OCI-LY7 (cell line): ENCODE data around the gene KIFC3. TPM values are rescaled to one million over a fixed set of nuclear protein-coding genes. Genes with fewer than 3 reads are reported as not detected.
"Not testable (repeated sequence)": the region's sequence is repeated elsewhere in the genome, so short reads cannot be mapped to it uniquely, and the experiment has no call there.

ENCODE experiments used
- BruUV-seq: library from RNA; stranded (reverse); fragments of 400-500 nt; replicated peaks from 2 replicates; lab custom pipeline; 2021; lab: Mats Ljungman, UMichigan
- CTCF ChIA-PET: fragments of 300-600 bp; sonication (Branson Sonifier 250); formaldehyde crosslinking; loops from one replicate; lab custom pipeline; 2022; ENCODE audit warnings: antibody characterized with exemption; ENCODE audit not compliant: unreplicated experiment; lab: Charles Lee
- POLR2A ChIA-PET: fragments of 300-600 bp; sonication (Branson Sonifier 250); formaldehyde crosslinking; loops from one replicate; lab custom pipeline; 2022; ENCODE audit warnings: antibody characterized with exemption; lab: Charles Lee
- DNase-seq: peaks from one replicate; pipeline ENCODE4 v3.0.0-alpha.2; 2015; ENCODE audit warnings: low spot score
- H2AFZ ChIP-seq: fragments of 200-600 bp; sonication (generic), shearing (Covaris generic); 2 replicates; pipeline ENCODE4 v1.6.1; 2014; ENCODE audit warnings: mild to moderate bottlenecking, antibody characterized with exemption, low read length, moderate library complexity
- H3K27ac ChIP-seq: fragments of 200-600 bp; sonication (generic); 2 replicates; pipeline ENCODE4 v1.5.1; 2014; ENCODE audit warnings: mixed run types, low read depth, mild to moderate bottlenecking, moderate library complexity, low read length, inconsistent platforms; ENCODE audit not compliant: poor library complexity, severe bottlenecking
- H3K36me3 ChIP-seq: fragments of 200-600 bp; sonication (generic); 2 replicates; pipeline ENCODE4 v1.6.1; 2014; ENCODE audit warnings: mild to moderate bottlenecking, antibody characterized with exemption, low read length, moderate library complexity, mixed read lengths; ENCODE audit not compliant: insufficient read depth
- H3K4me1 ChIP-seq: fragments of 200-600 bp; sonication (generic); 2 replicates; pipeline ENCODE4 v1.5.1; 2014; ENCODE audit warnings: mild to moderate bottlenecking, low read length; ENCODE audit not compliant: insufficient read depth, poor library complexity, severe bottlenecking
- H3K4me2 ChIP-seq: fragments of 200-600 bp; sonication (generic); 2 replicates; pipeline ENCODE4 v1.6.1; 2014; ENCODE audit warnings: mild to moderate bottlenecking, low read length
- H3K4me3 ChIP-seq: fragments of 200-600 bp; sonication (generic); 2 replicates; pipeline ENCODE4 v1.5.1; 2014; ENCODE audit warnings: mild to moderate bottlenecking, low read depth, low read length; ENCODE audit not compliant: poor library complexity, severe bottlenecking
- H3K79me2 ChIP-seq: fragments of 200-600 bp; sonication (generic); 2 replicates; pipeline ENCODE4 v1.6.1; 2016; ENCODE audit warnings: low read depth, mild to moderate bottlenecking, low read length, moderate library complexity, mixed read lengths; ENCODE audit not compliant: insufficient read depth
- H3K9me2 ChIP-seq: fragments of 200-600 bp; sonication (generic); 2 replicates; pipeline ENCODE4 v1.6.1; 2016; ENCODE audit warnings: mild to moderate bottlenecking, low read length, mixed read lengths; ENCODE audit not compliant: insufficient read depth
- H3K9me3 ChIP-seq: fragments of 200-600 bp; sonication (generic); 2 replicates; pipeline ENCODE4 v1.6.1; 2014; ENCODE audit warnings: mild to moderate bottlenecking, mixed run types, low read length, mixed read lengths
- H4K20me1 ChIP-seq: fragments of 200-600 bp; sonication (generic); 2 replicates; pipeline ENCODE4 v1.6.1; 2014; ENCODE audit warnings: mild to moderate bottlenecking, antibody characterized with exemption, low read length, moderate library complexity, mixed read lengths; ENCODE audit not compliant: insufficient read depth
- CTCF ChIP-seq: fragments of 200-600 bp; sonication (generic); conservative IDR thresholded peaks from 2 replicates; pipeline ENCODE4 v1.5.1; 2014; ENCODE audit warnings: mild to moderate bottlenecking, antibody characterized with exemption, low read length, moderate library complexity, mixed read lengths
- EZH2phosphoT487 ChIP-seq: fragments of 200-600 bp; sonication (generic); IDR thresholded peaks from 2 replicates; pipeline ENCODE4 v1.6.1; 2018; ENCODE audit warnings: low read depth, borderline replicate concordance, mild to moderate bottlenecking, mixed run types, antibody characterized with exemption, low read length, moderate library complexity, mixed read lengths
- intact Hi-C: fragments of 100-400 bp; cut with micrococcal nuclease; formaldehyde crosslinking; loops from one replicate; pipeline ENCODE4 v1.10.0; 2022; ENCODE audit not compliant: unreplicated experiment
- total RNA-seq, 2 experiments: library from RNA; depleted of rRNA in 1 of 2; stranded (reverse); fragments of >200 nt in 1 of 2; shearing (Covaris generic) in 1 of 2; gene quantifications; 2 replicates each; pipeline ENCODE4 v1.2.3, GENCODE V29; 2014 to 2022

Gene KIFC3
- total RNA-seq, 2 experiments from 2014 or later = 0.61 TPM; not detected in 1

GRCh38 chr16:57797526-57798266, 4.6 kb downstream of the KIFC3 start:
- no peaks in the 10 kb centered on the region for H4K20me1 ChIP-seq
- no TSS peak for BruUV-seq
- H3K4me1 ChIP-seq = no peaks in the 10 kb centered on the region
- POLR2A ChIA-PET = no interaction called here
- DNase-seq = no peak
- H3K79me2 ChIP-seq = no peaks in the 10 kb centered on the region
- H2AFZ ChIP-seq = no peak overlapping the region
- no peak overlapping the region for H3K4me2 ChIP-seq
- no peaks in the 10 kb centered on the region for H3K36me3 ChIP-seq
- intact Hi-C loops = no loop called here
- TF ChIP-seq EZH2phosphoT487 = no peak
- no peak for TF ChIP-seq CTCF
- H3K4me3 ChIP-seq = no peak overlapping the region
- no peaks in the 10 kb centered on the region for H3K9me3 ChIP-seq
- CTCF ChIA-PET = no interaction called here
- no peak overlapping the region for H3K27ac ChIP-seq
- H3K9me2 ChIP-seq = no peaks in the 10 kb centered on the region

GRCh38 chr16:57797216-57797525, 5.1 kb downstream of the KIFC3 start:
- Histone ChIP-seq H3K4me1 (no peaks in the 10 kb centered on the region), H3K9me2 (no peaks in the 10 kb centered on the region), H4K20me1 (no peaks in the 10 kb centered on the region), H3K4me3 (no peak overlapping the region), H3K9me3 (no peaks in the 10 kb centered on the region), H3K27ac (no peak overlapping the region), H2AFZ (no peak overlapping the region), H3K79me2 (no peaks in the 10 kb centered on the region), H3K4me2 (no peak overlapping the region), H3K36me3 (no peaks in the 10 kb centered on the region)
- CTCF ChIA-PET = interaction anchor here (0.5 kb wide), 1 partner anchor 344 kb away, joined by 3 read pairs; no protein-coding TSS in a partner anchor
- intact Hi-C loops = no loop called here
- no peak for DNase-seq
- no peak for TF ChIP-seq CTCF
- POLR2A ChIA-PET = no interaction called here
- no TSS peak for BruUV-seq

DNA sequence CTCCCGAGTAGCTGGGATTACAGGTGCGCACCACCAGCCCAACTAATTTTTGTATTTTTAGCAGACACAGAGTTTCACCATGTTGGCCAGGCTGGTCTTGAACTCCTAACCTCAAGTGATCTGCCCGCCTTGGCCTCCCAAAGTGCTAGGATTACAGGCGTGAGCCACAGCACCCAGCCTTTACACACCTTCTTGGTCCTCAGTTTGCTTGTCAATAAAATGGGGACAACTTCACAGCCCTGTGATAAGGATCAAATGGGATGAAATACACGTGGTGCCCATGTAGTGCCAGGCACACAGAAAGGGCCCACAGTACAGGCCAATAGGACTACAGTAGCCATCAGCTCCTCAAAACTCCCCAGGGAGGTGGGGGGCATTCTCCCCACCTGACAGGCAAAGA, 6.3 kb downstream of the KIFC3 start:
- H3K4me3 ChIP-seq, DNase-seq, H3K4me2 ChIP-seq, H3K4me1 ChIP-seq, H4K20me1 ChIP-seq, intact Hi-C loops, H3K27ac ChIP-seq, POLR2A ChIA-PET, BruUV-seq, H3K79me2 ChIP-seq, H3K36me3 ChIP-seq, H2AFZ ChIP-seq, H3K9me2 ChIP-seq, H3K9me3 ChIP-seq: not testable (repeated sequence)
- CTCF ChIA-PET = interaction anchor here (0.5 kb wide), 1 partner anchor 12 kb away, joined by 3 read pairs; no protein-coding TSS in a partner anchor
